Measurements from ENCODE around the gene C5AR1.

C5AR1 gene

GRCh38 chr19:47371261-47371660, 61.6 kb downstream of the C5AR1 start:
- DNase-seq, result no peak

Data from activated T-cell treated with anti-CD3 and anti-CD28 coated beads for 4 hours (primary cell).